C4-2B (cell line): ENCODE measurements around the gene PRKCA.

Experiments used
- ZFX ChIP-seq: fragments of 450-650 bp; IDR thresholded peaks from 2 replicates; pipeline ENCODE4 v1.6.1; 2017
- TF ChIP-seq, protein P1 (sequence below): fragments of 450-650 bp; conservative IDR thresholded peaks from 2 replicates; pipeline ENCODE4 v1.5.1; 2017; ENCODE audit warnings: mild to moderate bottlenecking

DNA sequence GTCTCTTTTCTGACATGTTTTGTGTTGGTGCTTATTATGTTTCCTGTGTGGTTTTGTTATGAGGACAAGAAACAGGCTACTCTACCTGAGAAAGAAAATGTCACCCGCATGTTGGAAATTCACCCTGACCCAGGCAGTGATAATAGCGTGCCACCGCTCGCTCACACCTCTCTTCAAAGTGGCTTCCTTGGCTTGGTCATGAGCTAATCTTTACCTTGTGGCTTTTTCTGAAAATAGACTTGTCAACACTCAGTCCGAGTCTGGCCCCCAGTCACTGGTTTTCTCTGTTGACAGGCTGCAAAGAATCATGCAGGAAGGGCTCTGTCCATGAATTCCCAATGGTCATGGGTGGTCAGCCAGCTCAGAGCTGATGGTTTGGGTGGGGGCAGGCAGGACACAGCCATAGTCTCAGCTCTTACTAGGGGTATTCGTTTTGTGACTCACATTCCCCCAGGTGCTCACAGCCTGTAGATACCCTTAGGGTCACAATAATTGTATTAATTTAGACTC is 411.2 kb downstream of the PRKCA start:
- no peak for TF ChIP-seq ZFX
- TF ChIP-seq, protein P1, sequence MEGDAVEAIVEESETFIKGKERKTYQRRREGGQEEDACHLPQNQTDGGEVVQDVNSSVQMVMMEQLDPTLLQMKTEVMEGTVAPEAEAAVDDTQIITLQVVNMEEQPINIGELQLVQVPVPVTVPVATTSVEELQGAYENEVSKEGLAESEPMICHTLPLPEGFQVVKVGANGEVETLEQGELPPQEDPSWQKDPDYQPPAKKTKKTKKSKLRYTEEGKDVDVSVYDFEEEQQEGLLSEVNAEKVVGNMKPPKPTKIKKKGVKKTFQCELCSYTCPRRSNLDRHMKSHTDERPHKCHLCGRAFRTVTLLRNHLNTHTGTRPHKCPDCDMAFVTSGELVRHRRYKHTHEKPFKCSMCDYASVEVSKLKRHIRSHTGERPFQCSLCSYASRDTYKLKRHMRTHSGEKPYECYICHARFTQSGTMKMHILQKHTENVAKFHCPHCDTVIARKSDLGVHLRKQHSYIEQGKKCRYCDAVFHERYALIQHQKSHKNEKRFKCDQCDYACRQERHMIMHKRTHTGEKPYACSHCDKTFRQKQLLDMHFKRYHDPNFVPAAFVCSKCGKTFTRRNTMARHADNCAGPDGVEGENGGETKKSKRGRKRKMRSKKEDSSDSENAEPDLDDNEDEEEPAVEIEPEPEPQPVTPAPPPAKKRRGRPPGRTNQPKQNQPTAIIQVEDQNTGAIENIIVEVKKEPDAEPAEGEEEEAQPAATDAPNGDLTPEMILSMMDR: no peak
